Left lung (tissue), 10 donors: ENCODE measurements around the gene PHF2. TPM values are rescaled to one million over a fixed set of nuclear protein-coding genes. Genes with fewer than 3 reads are reported as not detected.

Source experiments
- ATAC-seq: fragments of 200-7000 bp; cut with Tn5 transposase; one replicate; pipeline ENCODE4 v1.9.1; 2020; ENCODE audit warnings: moderate library complexity
- DNase-seq, 4 donors: peaks; one replicate each; pipeline ENCODE4 v3.0.0-alpha.2; 2013 to 2020
- H3K27ac ChIP-seq, 2 donors: fragments of 200-600 bp; sonication (generic) in 1 of 2; one replicate each; pipeline versions ENCODE4 v1.5.0 to v1.8.0; 2020 to 2021
- H3K27me3 ChIP-seq, 2 donors: fragments of 200-600 bp; sonication (generic) in 1 of 2; one replicate each; pipeline versions ENCODE4 v1.5.0 to v1.8.0; 2020 to 2021
- H3K36me3 ChIP-seq, 2 donors: fragments of 200-600 bp; sonication (generic) in 1 of 2; one replicate each; pipeline versions ENCODE4 v1.5.0 to v1.8.0; 2020 to 2021
- H3K4me1 ChIP-seq, 2 donors: fragments of 200-600 bp; one replicate each; pipeline ENCODE4 v1.8.0; 2021
- H3K4me3 ChIP-seq, 2 donors: fragments of 200-600 bp; sonication (generic) in 1 of 2; one replicate each; pipeline versions ENCODE4 v1.5.0 to v1.8.0; 2020 to 2021; ENCODE audit warnings: mild to moderate bottlenecking in 1 of 2
- H3K9me3 ChIP-seq, 2 donors: fragments of 200-600 bp; sonication (generic) in 1 of 2; one replicate each; pipeline versions ENCODE4 v1.5.0 to v1.8.0; 2020 to 2021
- CTCF ChIP-seq, 2 donors: fragments of 200-600 bp; sonication (generic) in 1 of 2; IDR thresholded peaks; one replicate each; pipeline versions ENCODE4 v1.5.0 to v1.8.0; 2021; ENCODE audit warnings: antibody characterized with exemption in 2 of 2
- intact Hi-C, 2 donors: fragments of 100-400 bp; cut with DNase I; formaldehyde crosslinking; loops; one replicate each; pipeline versions ENCODE4 v1.11.2 to v1.14.2; 2022
- polyA plus RNA-seq, 6 donors: library from polyadenylated mRNA; unstranded; fragments of 120-200 nt; gene quantifications; one replicate each; pipeline ENCODE4 v1.2.1, GENCODE V29; 2013; ENCODE audit not compliant: insufficient read length in 6 of 6
- total RNA-seq, 2 donors: library from RNA; stranded (reverse); fragmentation: NEBNext Ultra II Directional; extraction: Animal tissue kit (Norgen Biotek cat#: 25700); gene quantifications; one replicate each; pipeline ENCODE4 v1.2.1, GENCODE V29; 2021
- donor health status: DM: no; HTN: yes; CAD: no.
- donor health status: DM: no; HTN: no; CAD: no.

PHF2 gene
- total and polyA plus RNA-seq, 8 donors, result 29.1 to 53.7 (median 42.3) TPM

- Histone ChIP-seq H3K36me3 (no peaks in the 10 kb centered on the region), H3K27me3 (no peaks in the 10 kb centered on the region), H3K9me3 (peaks cover 0 to 41% of the 10 kb centered on the region in 2 donors), H3K4me3 (no peak overlapping the region), H3K4me1 (no peaks in the 10 kb centered on the region), H3K27ac (no peak overlapping the region)
- intact Hi-C loops, result no loop called here
- TF ChIP-seq CTCF (IDR thresholded peaks at IDR 0.05), result no peak
- no peak for DNase-seq
- no peak for ATAC-seq
These were observed 123.3 kb downstream of the PHF2 start for GRCh38 chr9:93699650-93700049.

- H3K4me3 ChIP-seq, result no peak overlapping the region
- H3K4me1 ChIP-seq, result no peaks in the 10 kb centered on the region
- no peaks in the 10 kb centered on the region for H3K27me3 ChIP-seq
- no peak for TF ChIP-seq CTCF (IDR thresholded peaks at IDR 0.05)
- peaks cover 0 to 41% of the 10 kb centered on the region in 2 donors for H3K9me3 ChIP-seq
- ATAC-seq (no peak), DNase-seq (no peak)
- H3K36me3 ChIP-seq, result no peaks in the 10 kb centered on the region
- no peak overlapping the region for H3K27ac ChIP-seq
- intact Hi-C loops, result no loop called here
These were observed 125.3 kb downstream of the PHF2 start for GRCh38 chr9:93701494-93702218.

GRCh38 chr9:93702261-93702660, 125.9 kb downstream of the PHF2 start:
- Histone ChIP-seq H3K27me3 (no peaks in the 10 kb centered on the region), H3K4me3 (no peak overlapping the region), H3K36me3 (no peaks in the 10 kb centered on the region), H3K27ac (no peak overlapping the region), H3K9me3 (peaks cover 0 to 43% of the 10 kb centered on the region in 2 donors), H3K4me1 (no peaks in the 10 kb centered on the region)
- ATAC-seq (no peak), DNase-seq (no peak)
- no peak for TF ChIP-seq CTCF (IDR thresholded peaks at IDR 0.05)
- intact Hi-C loops, result no loop called here

GRCh38 chr9:93708289-93708986, 132.1 kb downstream of the PHF2 start:
- intact Hi-C loops, result no loop called here

More at GRCh38 chr9:93708289-93708986, 132.1 kb downstream of the PHF2 start:
- Histone ChIP-seq H3K27me3 (peaks cover 0 to 4% of the 10 kb centered on the region in 2 donors), H3K4me1 (no peaks in the 10 kb centered on the region), H3K4me3 (no peak overlapping the region), H3K36me3 (no peaks in the 10 kb centered on the region), H3K27ac (no peak overlapping the region), H3K9me3 (peaks cover 0 to 19% of the 10 kb centered on the region in 2 donors)
- TF ChIP-seq CTCF (IDR thresholded peaks at IDR 0.05), result no peak
- ATAC-seq, result no peak
- DNase-seq, result no peak
